Activated CD4-positive, alpha-beta T cell treated with anti-CD3 and anti-CD28 coated beads, Interleukin-2, amount 10 ng/mL, durations not matched to agents 7 days and 5 days (primary cell): ENCODE data around the gene ARMC8. TPM values are rescaled to one million over a fixed set of nuclear protein-coding genes. Genes with fewer than 3 reads are reported as not detected.

Experiments
- CTCF ChIA-PET: fragments of 350-600 bp; sonication (Branson Sonifier 250); formaldehyde crosslinking; loops from one replicate; lab custom pipeline; 2021; ENCODE audit warnings: antibody characterized with exemption; lab: Charles Lee
- POLR2A ChIA-PET: fragments of 350-600 bp; sonication (Branson Sonifier 250); formaldehyde crosslinking; loops from one replicate; lab custom pipeline; 2021; ENCODE audit warnings: antibody characterized with exemption; lab: Charles Lee
- DNase-seq: peaks from one replicate; pipeline ENCODE4 v3.0.0-alpha.2; 2020
- H3K27ac Mint-ChIP-seq: one replicate; pipeline ENCODE4 v1.8.0; 2021; ENCODE audit warnings: mild to moderate bottlenecking, moderate library complexity, mixed read lengths
- H3K27me3 Mint-ChIP-seq: one replicate; pipeline ENCODE4 v1.8.0; 2021; ENCODE audit warnings: mixed read lengths
- H3K36me3 Mint-ChIP-seq: one replicate; pipeline ENCODE4 v1.8.0; 2021; ENCODE audit warnings: low read depth, mixed read lengths
- H3K4me1 Mint-ChIP-seq: one replicate; pipeline ENCODE4 v1.8.0; 2021; ENCODE audit warnings: mixed read lengths
- H3K4me3 Mint-ChIP-seq: one replicate; pipeline ENCODE4 v1.8.0; 2021; ENCODE audit warnings: mild to moderate bottlenecking, moderate library complexity, mixed read lengths
- H3K9me3 Mint-ChIP-seq: one replicate; pipeline ENCODE4 v1.8.0; 2021; ENCODE audit warnings: mixed read lengths
- total RNA-seq, 2 experiments: library from RNA; stranded (reverse); gene quantifications; one replicate each; pipeline ENCODE4 v1.2.3, GENCODE V29; 2021

ARMC8 gene
- total RNA-seq, 2 experiments from 2014 or later = 39.0 to 53.2 TPM

DNA sequence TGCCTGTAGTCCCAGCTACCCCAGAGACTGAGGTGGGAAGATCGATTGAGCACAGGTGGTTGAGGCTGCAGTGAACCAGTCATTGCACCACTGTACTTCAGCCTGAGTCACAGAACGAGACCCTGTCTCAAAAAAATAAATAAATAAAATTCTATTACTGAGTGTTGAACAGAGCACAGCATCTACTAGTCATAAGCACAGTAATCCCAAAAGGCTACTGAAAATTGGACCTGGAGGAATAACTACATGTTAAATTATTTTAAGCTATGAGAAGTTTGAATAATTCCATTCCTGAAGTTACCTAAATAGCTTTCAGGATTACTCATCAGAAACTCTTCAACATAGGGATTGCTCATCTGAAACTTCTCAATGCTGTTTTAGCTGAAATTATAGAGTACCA lies 43.4 kb downstream of the ARMC8 start:
- no peak for DNase-seq
- H3K4me1 Mint-ChIP-seq = peaks cover 10% of the 10 kb centered on the region
- ChIA-PET POLR2A (no interaction called here), CTCF (no interaction called here)
- peaks cover 53% of the 10 kb centered on the region for H3K36me3 Mint-ChIP-seq
- H3K27ac Mint-ChIP-seq = no peak overlapping the region
- no peaks in the 10 kb centered on the region for H3K27me3 Mint-ChIP-seq
- no peak overlapping the region for H3K4me3 Mint-ChIP-seq
- H3K9me3 Mint-ChIP-seq = no peaks in the 10 kb centered on the region

DNA sequence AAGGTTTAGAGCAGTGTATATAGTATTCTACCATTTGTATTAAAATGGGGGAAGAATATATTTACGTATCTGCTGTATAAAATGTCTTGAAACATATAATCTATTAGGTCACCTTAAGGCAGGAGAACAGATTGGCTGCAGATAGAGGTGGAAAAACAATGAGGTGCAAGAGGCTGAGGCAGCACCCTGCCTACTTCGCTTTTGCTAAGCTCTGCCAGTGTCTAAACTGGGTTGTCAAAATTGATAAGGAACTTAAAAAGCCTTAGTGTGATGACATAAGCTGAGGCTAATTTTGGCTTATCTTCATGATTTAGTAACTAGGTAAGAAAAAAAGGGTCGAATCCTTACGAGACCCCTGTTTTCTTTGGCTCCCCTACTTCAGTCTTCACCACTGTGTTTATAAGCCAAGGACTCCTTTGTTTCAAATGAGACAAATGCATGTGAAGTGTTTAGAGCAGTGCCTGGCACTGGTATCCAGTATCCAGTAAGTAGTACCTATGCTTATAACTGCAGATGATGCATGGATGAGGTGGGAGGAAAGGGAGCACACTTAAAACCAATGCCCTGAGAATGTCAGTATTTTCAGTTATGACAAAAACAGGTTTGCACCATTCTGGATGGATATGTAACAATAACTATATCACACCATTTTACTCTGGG lies 45.7 kb downstream of the ARMC8 start:
- POLR2A ChIA-PET = no interaction called here
- no peak overlapping the region for H3K4me3 Mint-ChIP-seq
- H3K9me3 Mint-ChIP-seq = no peaks in the 10 kb centered on the region
- peaks cover 10% of the 10 kb centered on the region for H3K4me1 Mint-ChIP-seq
- H3K27me3 Mint-ChIP-seq = no peaks in the 10 kb centered on the region
- peaks cover 50% of the 10 kb centered on the region for H3K36me3 Mint-ChIP-seq
- no peak for DNase-seq
- CTCF ChIA-PET = interaction anchor here (1.4 kb wide), 1 partner anchor 8 kb away, joined by 5 read pairs; no protein-coding TSS in a partner anchor
- H3K27ac Mint-ChIP-seq = no peak overlapping the region

DNA sequence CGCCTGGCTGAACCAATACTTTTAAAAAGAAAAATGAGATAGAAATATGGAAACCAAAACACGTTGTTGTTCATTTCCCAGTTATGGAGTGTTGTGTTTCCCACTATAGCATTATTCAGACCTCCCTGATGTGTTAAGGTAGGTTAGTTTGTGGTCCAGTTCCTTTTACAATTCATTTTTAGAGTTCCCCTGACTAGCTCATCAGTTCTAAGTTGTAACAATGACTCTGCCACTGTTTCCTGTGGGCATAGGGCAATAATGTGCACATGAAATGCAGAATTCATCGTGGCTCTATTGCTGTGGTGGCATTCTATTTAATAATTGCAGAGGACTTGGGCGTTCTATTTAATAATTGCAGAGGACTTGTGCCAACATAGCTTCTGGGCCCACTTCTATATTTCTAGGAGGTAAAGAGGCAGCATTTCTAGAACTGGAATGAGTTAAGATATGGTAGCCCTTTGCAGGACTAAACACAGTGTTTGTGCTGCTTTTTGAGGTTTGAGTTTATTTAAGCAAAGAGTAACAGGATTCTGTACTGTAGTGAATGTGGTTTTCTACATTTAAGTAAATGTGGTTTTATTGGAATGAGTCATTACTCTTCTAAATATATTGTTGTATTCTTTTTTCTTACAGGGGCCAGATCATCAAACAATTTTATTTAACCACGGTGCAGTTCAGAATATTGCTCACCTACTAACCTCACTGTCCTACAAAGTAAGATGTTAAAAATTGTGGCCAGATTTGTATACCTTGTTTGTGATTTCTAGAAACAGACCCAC lies 47.5 kb downstream of the ARMC8 start:
- no peak for DNase-seq
- ChIA-PET CTCF (interaction anchor here (1.1 to 1.4 kb wide), 2 partner anchors 10 to 34 kb away, joined by 3 to 5 read pairs; no protein-coding TSS in a partner anchor), POLR2A (interaction anchor here (0.6 kb wide), 1 partner anchor 274 kb away, joined by 4 read pairs; no protein-coding TSS in a partner anchor)
- no peaks in the 10 kb centered on the region for H3K9me3 Mint-ChIP-seq
- H3K27ac Mint-ChIP-seq = no peak overlapping the region
- no peaks in the 10 kb centered on the region for H3K27me3 Mint-ChIP-seq
- no peak overlapping the region for H3K4me3 Mint-ChIP-seq
- H3K36me3 Mint-ChIP-seq = peaks cover 46% of the 10 kb centered on the region
- H3K4me1 Mint-ChIP-seq = peaks cover 10% of the 10 kb centered on the region

DNA sequence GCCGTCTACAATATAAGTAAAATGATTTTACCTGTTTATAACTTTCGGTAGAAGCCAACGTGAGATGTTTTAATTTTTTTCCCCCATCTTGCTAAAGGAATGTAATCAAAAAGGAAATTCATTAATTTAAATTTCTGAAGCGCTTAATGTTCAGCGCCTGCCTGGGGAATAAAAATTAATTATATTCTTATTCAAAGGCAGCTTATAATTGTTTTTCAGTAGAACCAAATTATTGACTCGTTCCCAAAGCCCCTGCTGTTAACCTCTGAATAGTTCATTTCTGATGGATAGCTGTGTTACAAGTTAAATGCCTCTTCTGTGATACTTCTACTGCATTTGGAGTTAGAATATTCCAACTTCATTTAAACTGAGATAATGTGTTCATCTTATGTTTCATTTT lies 51.6 kb downstream of the ARMC8 start:
- ChIA-PET POLR2A (no interaction called here), CTCF (interaction anchor here (1.4 kb wide), 1 partner anchor 34 kb away, joined by 4 read pairs; no protein-coding TSS in a partner anchor)
- Mint-ChIP-seq H3K4me1 (peaks cover 9% of the 10 kb centered on the region), H3K9me3 (no peaks in the 10 kb centered on the region), H3K27ac (no peak overlapping the region), H3K36me3 (peaks cover 40% of the 10 kb centered on the region), H3K4me3 (no peak overlapping the region), H3K27me3 (no peaks in the 10 kb centered on the region)
- DNase-seq = no peak

DNA sequence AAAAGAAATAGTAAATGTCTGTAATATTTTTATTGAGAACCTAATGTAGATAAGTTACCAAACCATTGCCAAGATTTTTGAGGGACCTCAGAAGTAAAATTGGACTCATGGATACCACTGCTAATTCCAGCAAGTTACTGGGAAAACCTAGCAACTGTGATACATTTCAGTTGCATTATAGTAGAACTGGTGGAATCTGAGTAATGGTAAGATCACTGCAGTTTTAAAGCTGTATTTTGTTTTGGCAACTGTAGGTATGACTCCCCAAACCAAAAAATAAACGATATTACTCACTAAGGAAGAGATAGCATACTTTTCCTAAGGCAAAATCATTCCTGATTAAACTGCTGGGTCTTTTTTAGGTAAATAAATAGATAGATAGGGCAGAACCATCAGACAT lies 54.0 kb downstream of the ARMC8 start:
- Mint-ChIP-seq H3K4me3 (no peak overlapping the region), H3K27ac (no peak overlapping the region), H3K4me1 (no peaks in the 10 kb centered on the region), H3K9me3 (no peaks in the 10 kb centered on the region), H3K36me3 (peaks cover 41% of the 10 kb centered on the region), H3K27me3 (no peaks in the 10 kb centered on the region)
- ChIA-PET CTCF (interaction anchor here (0.9 to 1.1 kb wide), 2 partner anchors 17 to 38 kb away, joined by 3 read pairs; no protein-coding TSS in a partner anchor), POLR2A (no interaction called here)
- DNase-seq = no peak

DNA sequence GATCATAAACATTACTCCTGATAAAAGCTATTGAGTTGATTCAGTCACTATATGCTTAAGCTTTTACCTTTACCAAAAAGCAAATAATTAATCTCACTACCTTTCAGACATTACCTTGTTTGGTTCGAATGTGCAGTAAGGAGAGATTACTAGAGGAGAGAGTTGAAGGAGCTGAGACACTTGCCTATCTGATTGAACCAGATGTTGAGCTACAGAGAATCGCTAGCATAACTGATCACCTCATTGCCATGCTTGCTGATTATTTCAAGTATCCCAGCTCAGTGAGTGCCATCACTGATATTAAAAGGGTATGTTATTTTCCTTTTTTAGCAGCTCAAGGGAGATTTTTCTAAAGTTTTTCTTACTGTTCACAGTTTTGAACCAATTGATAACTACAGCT lies 54.6 kb downstream of the ARMC8 start:
- H3K4me3 Mint-ChIP-seq = no peak overlapping the region
- DNase-seq = no peak
- H3K9me3 Mint-ChIP-seq = no peaks in the 10 kb centered on the region
- no peak overlapping the region for H3K27ac Mint-ChIP-seq
- peaks cover 41% of the 10 kb centered on the region for H3K36me3 Mint-ChIP-seq
- no peaks in the 10 kb centered on the region for H3K4me1 Mint-ChIP-seq
- CTCF ChIA-PET = interaction anchor here (0.9 to 1.1 kb wide), 2 partner anchors 17 to 38 kb away, joined by 3 read pairs; no protein-coding TSS in a partner anchor
- no peaks in the 10 kb centered on the region for H3K27me3 Mint-ChIP-seq
- POLR2A ChIA-PET = no interaction called here

DNA sequence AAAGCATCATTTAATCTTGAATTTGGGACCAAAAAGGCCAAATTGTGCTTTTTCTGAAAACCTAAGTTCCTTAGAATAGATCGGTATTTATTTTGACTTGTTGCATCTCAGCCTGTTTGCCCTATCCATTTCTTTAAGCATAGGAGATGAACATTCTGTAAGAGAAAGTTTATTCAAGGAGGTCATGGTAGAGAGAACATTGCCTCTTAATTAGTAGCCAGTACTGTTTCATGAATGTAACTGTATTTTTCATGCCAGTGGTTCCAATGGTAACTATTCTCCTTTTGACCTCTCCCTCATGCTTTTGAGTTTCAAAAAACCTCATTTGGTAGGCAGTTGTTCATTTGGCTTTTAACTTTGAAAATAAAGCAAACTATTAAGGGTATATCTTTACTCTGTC lies 55.4 kb downstream of the ARMC8 start:
- Mint-ChIP-seq H3K27me3 (no peaks in the 10 kb centered on the region), H3K27ac (no peak overlapping the region), H3K4me1 (no peaks in the 10 kb centered on the region), H3K36me3 (peaks cover 41% of the 10 kb centered on the region), H3K9me3 (no peaks in the 10 kb centered on the region), H3K4me3 (no peak overlapping the region)
- ChIA-PET POLR2A (no interaction called here), CTCF (no interaction called here)
- DNase-seq = no peak

DNA sequence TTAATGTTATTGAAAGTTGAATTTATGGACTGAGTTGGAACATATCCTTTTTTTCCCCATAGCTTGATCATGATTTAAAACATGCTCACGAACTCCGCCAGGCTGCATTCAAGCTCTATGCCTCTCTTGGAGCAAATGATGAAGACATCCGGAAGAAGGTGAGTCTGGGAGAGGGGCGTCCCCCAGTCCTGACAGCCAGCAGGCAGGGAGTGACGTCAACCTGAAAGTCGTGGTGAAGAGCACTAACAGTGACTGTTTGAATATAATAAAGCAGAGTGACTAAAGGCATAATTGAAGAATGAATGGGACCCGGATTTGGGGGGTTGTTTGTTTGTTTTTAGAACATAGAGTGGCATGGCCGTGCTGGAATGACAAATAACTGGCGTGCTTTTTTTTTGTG lies 57.9 kb downstream of the ARMC8 start:
- POLR2A ChIA-PET = no interaction called here
- H3K36me3 Mint-ChIP-seq = peaks cover 45% of the 10 kb centered on the region
- no peak overlapping the region for H3K4me3 Mint-ChIP-seq
- DNase-seq = no peak
- H3K27ac Mint-ChIP-seq = no peak overlapping the region
- no peaks in the 10 kb centered on the region for H3K4me1 Mint-ChIP-seq
- H3K9me3 Mint-ChIP-seq = no peaks in the 10 kb centered on the region
- CTCF ChIA-PET = no interaction called here
- H3K27me3 Mint-ChIP-seq = no peaks in the 10 kb centered on the region

DNA sequence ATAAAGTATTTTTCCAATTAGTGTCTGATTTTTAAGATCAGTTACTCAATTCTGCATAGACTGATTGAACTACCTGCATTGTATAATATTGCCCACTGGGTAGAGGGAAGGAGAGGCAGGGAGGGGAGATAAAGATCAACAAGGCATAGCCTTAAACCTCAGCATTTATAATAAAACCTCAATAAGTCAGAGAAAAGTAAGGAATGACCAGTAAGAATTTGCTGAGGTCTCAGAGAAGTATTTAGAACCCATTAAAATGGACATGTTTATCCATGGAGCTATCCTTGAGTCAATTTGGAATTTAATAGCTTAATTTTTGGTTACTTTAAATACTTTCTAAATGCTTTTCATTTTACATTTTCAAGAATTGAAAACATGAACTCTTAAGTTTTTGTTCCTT lies 62.5 kb downstream of the ARMC8 start:
- no peak for DNase-seq
- no peaks in the 10 kb centered on the region for H3K4me1 Mint-ChIP-seq
- ChIA-PET CTCF (no interaction called here), POLR2A (no interaction called here)
- no peaks in the 10 kb centered on the region for H3K27me3 Mint-ChIP-seq
- no peaks in the 10 kb centered on the region for H3K9me3 Mint-ChIP-seq
- H3K4me3 Mint-ChIP-seq = no peak overlapping the region
- H3K27ac Mint-ChIP-seq = no peak overlapping the region
- H3K36me3 Mint-ChIP-seq = peaks cover 29% of the 10 kb centered on the region

DNA sequence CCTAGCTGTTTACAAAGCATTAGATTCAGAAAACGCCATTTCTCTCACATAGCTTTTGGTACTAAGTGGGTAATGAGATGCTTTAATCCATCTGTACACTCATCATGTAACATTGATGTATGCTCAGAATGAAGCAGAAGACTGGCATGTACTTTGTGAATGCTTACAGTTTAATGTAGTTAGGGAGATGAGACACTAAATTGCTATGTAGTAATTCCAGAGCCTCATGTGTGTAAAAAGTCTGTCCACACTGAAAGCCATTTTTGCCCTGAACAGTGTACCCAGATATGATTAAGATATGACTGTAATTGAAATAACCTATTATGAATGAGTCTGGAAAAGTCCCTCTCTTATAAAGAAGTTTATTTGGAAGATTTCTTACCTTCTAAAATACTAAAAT lies 66.5 kb downstream of the ARMC8 start:
- POLR2A ChIA-PET = no interaction called here
- CTCF ChIA-PET = interaction anchor here (0.6 kb wide), 2 partner anchors 27 to 80 kb away, joined by 3 to 4 read pairs; no protein-coding TSS in a partner anchor
- H3K27me3 Mint-ChIP-seq = no peaks in the 10 kb centered on the region
- peaks cover 5% of the 10 kb centered on the region for H3K36me3 Mint-ChIP-seq
- no peak overlapping the region for H3K27ac Mint-ChIP-seq
- no peaks in the 10 kb centered on the region for H3K4me1 Mint-ChIP-seq
- H3K4me3 Mint-ChIP-seq = no peak overlapping the region
- no peaks in the 10 kb centered on the region for H3K9me3 Mint-ChIP-seq
- DNase-seq = no peak

DNA sequence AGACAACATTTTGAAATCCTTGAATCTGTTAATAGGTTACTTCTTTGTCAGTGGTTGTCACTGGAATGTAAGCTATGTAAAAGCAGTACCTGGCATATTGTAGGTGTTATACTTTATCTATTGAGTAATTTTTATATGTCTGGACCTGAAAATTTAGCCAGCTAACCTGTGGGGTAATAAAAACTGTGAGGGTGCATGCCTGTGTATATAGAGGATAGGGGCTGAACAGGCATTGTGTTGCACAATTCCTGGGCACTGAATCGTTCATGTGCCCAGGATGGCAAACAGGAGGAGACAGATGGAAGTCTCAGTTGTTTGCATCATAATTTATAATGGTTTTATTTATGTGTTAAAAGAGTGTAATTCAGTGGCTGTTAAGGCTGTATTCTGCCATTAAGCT lies 67.1 kb downstream of the ARMC8 start:
- ChIA-PET CTCF (no interaction called here), POLR2A (no interaction called here)
- DNase-seq = no peak
- H3K36me3 Mint-ChIP-seq = peaks cover 5% of the 10 kb centered on the region
- no peak overlapping the region for H3K27ac Mint-ChIP-seq
- no peaks in the 10 kb centered on the region for H3K9me3 Mint-ChIP-seq
- H3K4me3 Mint-ChIP-seq = no peak overlapping the region
- no peaks in the 10 kb centered on the region for H3K27me3 Mint-ChIP-seq
- no peaks in the 10 kb centered on the region for H3K4me1 Mint-ChIP-seq

DNA sequence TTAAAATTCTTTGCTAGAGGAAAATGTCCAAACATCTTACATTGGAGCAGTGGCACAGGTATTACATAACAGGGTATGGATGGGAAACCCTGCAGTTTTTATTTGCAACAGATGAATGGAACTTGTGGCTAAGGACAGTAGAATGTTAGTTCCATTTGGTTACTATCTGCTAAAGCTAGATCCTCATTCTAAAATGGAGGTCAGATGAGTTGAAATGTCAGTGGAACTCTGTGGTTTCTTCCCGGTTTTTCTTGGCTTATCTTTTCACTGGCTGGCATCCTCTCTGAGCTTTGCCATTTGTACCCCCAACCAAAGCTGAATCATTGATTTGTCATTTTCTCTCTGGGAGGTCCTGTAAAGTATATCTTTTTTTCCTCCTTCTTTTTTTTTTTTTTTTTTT lies 68.9 kb downstream of the ARMC8 start:
- CTCF ChIA-PET = interaction anchor here (0.6 kb wide), 1 partner anchor 567 kb away, joined by 3 read pairs; no protein-coding TSS in a partner anchor
- no peak overlapping the region for H3K27ac Mint-ChIP-seq
- H3K4me3 Mint-ChIP-seq = no peak overlapping the region
- H3K36me3 Mint-ChIP-seq = peaks cover 4% of the 10 kb centered on the region
- H3K27me3 Mint-ChIP-seq = no peaks in the 10 kb centered on the region
- no peaks in the 10 kb centered on the region for H3K4me1 Mint-ChIP-seq
- POLR2A ChIA-PET = no interaction called here
- no peak for DNase-seq
- no peaks in the 10 kb centered on the region for H3K9me3 Mint-ChIP-seq

DNA sequence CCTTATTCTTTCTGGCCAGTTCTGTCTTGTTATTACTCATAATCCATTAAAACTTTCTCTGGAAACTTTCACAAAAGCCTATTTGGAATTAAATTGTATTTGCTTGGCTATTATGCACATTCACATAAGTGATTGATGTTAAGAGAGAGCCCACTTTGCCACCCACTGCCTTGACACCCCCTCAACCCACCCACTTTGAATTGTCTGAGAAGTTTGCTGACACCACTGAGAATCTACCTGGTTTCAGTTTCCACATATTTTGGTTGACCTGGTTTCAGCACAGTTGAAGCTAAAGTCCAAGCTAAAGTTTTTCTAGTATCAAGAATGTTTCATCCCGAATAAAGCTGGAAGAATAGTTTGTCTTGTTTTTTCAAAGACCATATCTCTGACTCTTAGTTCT lies 70.9 kb downstream of the ARMC8 start:
- DNase-seq = no peak
- peaks cover 4% of the 10 kb centered on the region for H3K36me3 Mint-ChIP-seq
- H3K9me3 Mint-ChIP-seq = no peaks in the 10 kb centered on the region
- no peaks in the 10 kb centered on the region for H3K27me3 Mint-ChIP-seq
- no peak overlapping the region for H3K27ac Mint-ChIP-seq
- no peaks in the 10 kb centered on the region for H3K4me1 Mint-ChIP-seq
- H3K4me3 Mint-ChIP-seq = no peak overlapping the region
- ChIA-PET POLR2A (no interaction called here), CTCF (no interaction called here)
